Subcutaneous abdominal adipose tissue (tissue), 5 donors: Measurements from ENCODE around the gene BATF2.
"Not testable (repeated sequence)": the region's sequence is repeated elsewhere in the genome, so short reads cannot be mapped to it uniquely, and the experiment has no call there.

ENCODE experiments used
- H3K27ac ChIP-seq: one replicate; pipeline ENCODE4 v1.7.0; 2013; ENCODE audit warnings: low read depth, mild to moderate bottlenecking, inconsistent platforms, low read length, moderate library complexity
- H3K27me3 ChIP-seq, 5 donors: one replicate each; pipeline ENCODE4 v1.7.0; 2013; ENCODE audit warnings: low read length in 5 of 5, inconsistent platforms in 1 of 5; ENCODE audit not compliant: control insufficient read depth in 5 of 5, insufficient read depth in 4 of 5
- H3K36me3 ChIP-seq, 5 donors: one replicate each; pipeline ENCODE4 v1.7.0; 2013; ENCODE audit warnings: low read length in 5 of 5; ENCODE audit not compliant: control insufficient read depth in 5 of 5, insufficient read depth in 5 of 5
- H3K4me1 ChIP-seq, 5 donors: one replicate each; pipeline ENCODE4 v1.7.0; 2013; ENCODE audit warnings: low read length in 5 of 5, mild to moderate bottlenecking in 3 of 5, moderate library complexity in 1 of 5; ENCODE audit not compliant: control insufficient read depth in 5 of 5, insufficient read depth in 5 of 5
- H3K4me3 ChIP-seq, 5 donors: one replicate each; pipeline ENCODE4 v1.7.0; 2013; ENCODE audit warnings: low read length in 5 of 5, low read depth in 1 of 5
- H3K9ac ChIP-seq, 5 donors: one replicate each; pipeline ENCODE4 v1.7.0; 2013; ENCODE audit warnings: low read length in 5 of 5, mild to moderate bottlenecking in 4 of 5, moderate library complexity in 3 of 5
- H3K9me3 ChIP-seq, 5 donors: one replicate each; pipeline ENCODE4 v1.7.0; 2013; ENCODE audit warnings: low read length in 5 of 5; ENCODE audit not compliant: control insufficient read depth in 5 of 5
- donor health status: healthy.
- donor health status: healthy.
- donor health status: healthy.
- donor health status: healthy.
- donor health status: healthy.

BATF2 gene

DNA sequence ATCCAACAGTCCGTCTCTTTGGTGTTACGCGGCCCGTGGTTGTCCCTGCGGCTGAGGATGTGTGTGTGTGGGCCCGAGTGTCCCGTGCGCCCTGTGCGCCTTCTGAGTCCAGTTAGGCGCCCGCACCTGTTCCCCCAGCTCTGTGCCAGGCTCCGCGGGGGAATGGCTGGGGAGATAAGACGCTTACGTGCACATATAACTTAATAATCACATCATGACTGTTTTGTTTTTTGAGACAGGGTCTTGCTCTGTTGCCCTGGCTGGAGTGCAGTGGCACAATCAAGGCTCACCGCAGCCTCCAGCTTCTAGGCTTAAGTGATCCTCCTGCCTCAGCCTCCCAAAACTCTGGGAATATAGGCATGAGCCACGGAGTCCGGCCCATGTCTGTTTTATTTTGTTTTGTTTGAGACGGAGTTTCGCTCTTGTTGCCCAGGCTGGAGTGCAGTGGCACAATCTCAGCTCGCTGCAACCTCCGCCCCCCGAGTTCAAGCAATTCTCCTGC lies 18.0 kb upstream of the BATF2 start:
- Histone ChIP-seq H3K4me3 (peak overlapping the region; percentile 40 to 93 (median 86)), H3K27ac (peak overlapping the region; percentile 96), H3K9me3 (no peaks in the 10 kb centered on the region), H3K9ac (peak overlapping the region in 4 of 5 donors; percentile 84 to 96 (median 94)), H3K27me3 (no peaks in the 10 kb centered on the region), H3K4me1 (peaks cover 3 to 31% (median 19%) of the 10 kb centered on the region in 5 donors), H3K36me3 (peaks cover 0 to 16% (median 10%) of the 10 kb centered on the region in 5 donors)

DNA sequence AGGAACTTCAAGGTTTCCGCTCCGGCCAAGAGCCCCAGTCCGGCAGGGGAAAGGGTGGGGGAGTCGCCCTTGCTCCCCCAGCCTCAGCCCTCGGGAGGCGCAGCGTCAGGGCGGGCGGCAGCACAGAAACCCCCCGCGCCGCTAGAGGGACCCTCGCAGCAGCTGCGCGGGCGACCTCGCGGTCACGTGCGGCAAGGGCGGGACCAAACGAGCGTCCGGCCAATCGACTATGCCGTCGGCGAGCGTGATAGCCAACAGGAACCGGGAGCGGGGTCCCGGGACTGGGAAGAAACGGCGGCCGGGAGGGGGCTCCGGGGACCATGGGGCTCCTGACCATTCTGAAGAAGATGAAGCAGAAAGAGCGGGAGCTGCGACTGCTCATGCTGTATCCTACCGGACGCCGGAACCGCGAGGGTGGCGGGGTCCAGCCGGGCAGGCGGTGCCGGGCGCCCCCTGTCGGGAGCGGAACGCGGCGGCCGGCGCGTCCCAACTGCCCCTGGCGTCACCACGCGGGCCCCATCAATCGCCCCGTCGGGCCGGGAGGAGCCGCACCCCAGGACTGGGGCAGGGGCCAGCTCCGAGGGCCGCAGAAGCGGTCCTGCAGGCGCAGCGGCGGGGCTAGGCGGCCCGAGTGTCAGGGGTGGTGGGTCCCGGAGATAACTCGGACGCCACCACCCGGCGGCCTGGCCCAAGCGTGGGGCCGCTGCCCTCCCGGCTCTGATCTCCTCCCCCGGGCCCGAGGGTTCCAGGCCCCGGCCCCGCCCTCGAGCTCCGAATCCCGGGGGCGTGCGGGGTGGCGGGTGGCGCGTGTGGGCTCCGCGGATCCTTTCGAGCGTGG lies 17.3 kb upstream of the BATF2 start, which contains the start of gene ARL2:
Gene ARL2, plus strand, starts transcription at position 273 of the 838 bp plus-strand sequence. Its CDS starts 48 bp downstream, at position 321.
- H3K4me3 ChIP-seq: peak within 1 kb of the TSS; percentile 69 to 93 (median 86)
- H3K36me3 ChIP-seq: peaks cover 0 to 13% (median 8%) of the 10 kb centered on the region in 5 donors
- peak within 1 kb of the TSS; percentile 96 for H3K27ac ChIP-seq
- peak within 1 kb of the TSS; percentile 38 to 96 (median 93) for H3K9ac ChIP-seq
- H3K9me3 ChIP-seq: no peaks in the 10 kb centered on the region
- no peaks in the 10 kb centered on the region for H3K27me3 ChIP-seq
- H3K4me1 ChIP-seq: peaks cover 3 to 31% (median 19%) of the 10 kb centered on the region in 5 donors

DNA sequence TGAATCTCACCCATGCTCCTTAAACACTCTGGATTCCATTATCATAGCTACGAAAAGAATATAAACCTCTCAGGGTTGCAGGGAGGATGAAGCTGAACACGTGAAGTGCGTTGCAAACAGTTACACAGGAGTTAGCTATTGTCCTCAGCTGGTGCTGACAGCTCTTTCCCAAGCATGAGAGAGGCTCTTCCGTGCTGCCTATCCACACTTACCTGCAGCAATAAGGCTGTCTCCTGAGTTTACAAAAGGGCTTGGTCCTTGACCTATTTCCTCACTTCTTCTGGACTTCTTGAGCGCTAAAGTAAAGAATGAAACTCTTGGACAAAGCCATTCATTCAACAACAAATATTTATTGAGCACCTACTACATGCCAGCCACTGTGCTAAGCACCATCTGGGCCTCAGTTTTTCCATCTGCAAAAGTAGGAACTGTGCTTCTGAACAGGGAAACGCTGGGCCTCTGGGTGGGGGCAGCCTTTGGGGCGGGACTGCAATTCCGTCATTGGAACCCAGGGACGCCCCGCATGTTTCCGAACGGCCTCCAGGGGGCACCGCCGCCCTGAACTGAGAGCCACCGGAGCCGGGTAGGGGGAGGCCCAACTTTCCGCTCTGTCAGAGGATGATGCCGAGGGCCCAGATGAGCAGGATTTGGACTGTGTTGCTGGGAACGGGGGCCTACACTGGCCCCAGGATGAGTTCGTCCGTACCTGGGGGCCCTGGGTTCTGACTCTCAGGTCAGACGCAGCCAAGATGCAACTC lies 16.5 kb upstream of the BATF2 start:
- Histone ChIP-seq H3K4me1 (peaks cover 3 to 31% (median 19%) of the 10 kb centered on the region in 5 donors), H3K9ac (peak overlapping the region; percentile 38 to 96 (median 93)), H3K36me3 (peaks cover 0 to 7% (median 2%) of the 10 kb centered on the region in 5 donors), H3K27me3 (no peaks in the 10 kb centered on the region), H3K27ac (peak overlapping the region; percentile 96), H3K9me3 (no peaks in the 10 kb centered on the region), H3K4me3 (peak overlapping the region; percentile 69 to 93 (median 86))

DNA sequence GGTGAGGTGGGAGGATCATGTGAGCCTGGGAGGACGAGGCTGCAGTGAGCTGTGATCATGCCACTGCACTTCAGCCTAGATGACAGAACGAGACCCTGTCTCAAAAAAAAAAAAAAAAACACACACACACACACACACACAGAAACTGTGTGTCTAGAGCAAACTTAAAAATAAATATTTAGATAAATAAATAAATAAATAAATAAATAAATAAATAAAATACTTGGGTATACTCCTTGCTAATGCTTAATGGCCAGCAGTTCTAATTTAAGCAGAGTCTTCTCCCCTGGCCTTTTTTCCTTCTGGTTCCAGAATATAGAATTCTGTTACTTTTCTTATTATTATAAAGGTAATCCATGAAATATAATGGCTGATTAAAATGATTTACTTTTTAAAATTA lies 12.1 kb upstream of the BATF2 start:
- Histone ChIP-seq H3K27ac (no peak overlapping the region), H3K4me1 (peaks cover 3 to 11% (median 9%) of the 10 kb centered on the region in 5 donors), H3K36me3 (no peaks in the 10 kb centered on the region), H3K9ac (no peak overlapping the region), H3K9me3 (no peaks in the 10 kb centered on the region), H3K27me3 (no peaks in the 10 kb centered on the region), H3K4me3 (no peak overlapping the region)

DNA sequence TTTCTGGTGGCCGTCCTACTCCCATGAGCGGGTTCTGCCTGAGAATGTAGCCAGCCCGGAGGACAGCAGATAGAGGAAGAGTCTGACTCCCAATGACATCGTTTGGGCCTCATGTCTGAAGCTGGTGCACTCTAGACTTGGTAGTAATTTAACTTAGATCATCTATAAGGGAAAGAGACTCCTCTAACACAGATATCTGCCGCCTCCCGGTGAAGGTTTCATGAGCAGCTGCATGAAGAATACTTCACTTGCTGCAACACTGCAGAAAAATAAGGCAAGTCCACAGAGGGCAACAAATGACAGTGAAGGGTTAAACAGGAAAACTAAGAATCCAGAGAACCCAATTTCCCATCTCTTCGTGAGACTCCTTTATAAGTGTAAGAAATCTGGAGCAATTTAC lies 11.2 kb upstream of the BATF2 start:
- no peak overlapping the region for H3K27ac ChIP-seq
- H3K4me1 ChIP-seq: peaks cover under 1 to 3% (median 2%) of the 10 kb centered on the region in 5 donors
- H3K27me3 ChIP-seq: no peaks in the 10 kb centered on the region
- no peak overlapping the region for H3K4me3 ChIP-seq
- H3K9me3 ChIP-seq: no peaks in the 10 kb centered on the region
- H3K36me3 ChIP-seq: no peaks in the 10 kb centered on the region
- H3K9ac ChIP-seq: no peak overlapping the region

DNA sequence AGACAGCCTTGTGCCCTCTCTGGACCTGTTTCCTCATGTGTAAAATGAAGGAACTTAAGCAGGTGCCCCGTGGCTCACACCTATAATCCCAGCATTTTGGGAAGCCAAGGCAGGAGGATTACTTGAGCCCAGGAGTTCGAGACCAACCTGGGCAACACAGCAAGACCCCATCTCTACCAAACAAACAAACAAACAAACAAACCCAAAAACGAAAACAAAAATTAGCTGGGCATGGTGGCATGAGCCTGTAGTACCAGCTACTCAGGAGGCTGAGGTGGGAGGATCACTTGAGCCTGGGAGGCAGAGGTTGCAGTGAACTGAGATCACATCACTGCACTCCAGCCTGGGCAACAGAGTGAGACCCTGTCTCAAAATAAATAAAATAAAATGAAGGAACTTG lies 7.2 kb upstream of the BATF2 start:
- H3K4me1 ChIP-seq, H3K9me3 ChIP-seq, H3K4me3 ChIP-seq, H3K9ac ChIP-seq, H3K27me3 ChIP-seq, H3K36me3 ChIP-seq, H3K27ac ChIP-seq: not testable (repeated sequence)

DNA sequence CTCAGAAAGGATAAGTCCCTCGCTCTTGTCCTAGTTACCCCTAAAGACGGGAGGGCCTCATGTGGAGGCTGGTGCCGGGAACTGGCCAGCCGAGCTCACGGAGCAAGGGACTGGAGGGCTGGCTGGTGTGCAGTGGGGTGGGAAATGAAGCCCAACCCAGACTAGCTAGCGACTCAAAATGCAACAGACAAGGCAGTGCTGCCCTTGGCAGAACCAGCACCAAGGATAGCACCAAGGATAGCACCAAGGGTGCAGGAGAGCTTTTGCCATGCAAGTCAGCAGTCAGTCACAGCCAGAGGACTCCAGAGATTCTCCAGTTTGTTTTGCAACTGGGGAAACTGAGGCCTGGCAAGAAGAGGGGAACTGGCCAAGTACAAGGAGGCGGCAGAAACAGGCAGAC lies 6.5 kb upstream of the BATF2 start:
- Histone ChIP-seq H3K4me3 (no peak overlapping the region), H3K27me3 (peaks cover 0 to 5% (median 0%) of the 10 kb centered on the region in 5 donors), H3K9me3 (no peaks in the 10 kb centered on the region), H3K36me3 (no peaks in the 10 kb centered on the region), H3K27ac (no peak overlapping the region), H3K4me1 (no peaks in the 10 kb centered on the region), H3K9ac (no peak overlapping the region)

DNA sequence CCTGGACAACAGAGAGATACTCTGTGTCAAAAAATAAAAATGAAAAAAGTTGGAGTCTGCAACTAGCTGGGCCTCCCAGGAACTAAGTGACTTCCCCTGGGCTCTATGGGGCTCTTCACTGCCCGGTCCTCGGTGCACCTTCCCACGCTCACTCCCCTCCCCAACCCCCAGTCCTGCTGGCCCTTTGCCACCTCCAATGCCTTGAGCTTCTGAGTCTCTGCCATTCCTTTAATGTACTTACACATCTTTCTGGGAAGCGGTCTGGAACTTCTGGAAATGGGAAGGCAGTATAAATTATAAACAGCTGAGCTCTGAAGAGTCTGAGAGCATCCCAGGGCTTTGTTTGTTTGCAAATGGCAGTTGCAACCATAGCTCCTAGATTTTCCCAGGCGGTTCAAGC lies 5.9 kb upstream of the BATF2 start:
- no peaks in the 10 kb centered on the region for H3K9me3 ChIP-seq
- no peaks in the 10 kb centered on the region for H3K36me3 ChIP-seq
- H3K4me1 ChIP-seq: no peaks in the 10 kb centered on the region
- peaks cover 0 to 5% (median 0%) of the 10 kb centered on the region in 5 donors for H3K27me3 ChIP-seq
- H3K4me3 ChIP-seq: no peak overlapping the region
- H3K27ac ChIP-seq: no peak overlapping the region
- H3K9ac ChIP-seq: no peak overlapping the region

DNA sequence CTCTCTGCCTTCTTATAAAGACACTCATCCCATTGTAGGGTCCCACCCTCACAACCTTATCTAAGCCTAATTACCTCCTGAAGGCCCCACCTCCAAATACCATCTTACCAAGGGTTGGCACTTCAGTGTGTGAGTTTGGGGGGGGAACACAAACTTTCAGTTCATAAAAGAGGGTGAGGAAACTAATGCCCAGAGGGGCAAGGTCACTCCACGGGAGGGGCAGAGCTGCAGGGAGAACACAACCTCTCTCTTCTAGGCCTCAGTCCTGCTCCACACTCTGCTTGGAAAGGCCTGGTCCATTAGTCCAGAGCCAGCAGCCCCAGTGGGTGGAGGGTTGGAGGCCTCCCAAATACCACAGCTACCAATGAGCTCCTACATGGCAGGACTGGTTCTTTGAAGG lies 2.7 kb upstream of the BATF2 start:
- Histone ChIP-seq H3K36me3 (no peaks in the 10 kb centered on the region), H3K4me3 (no peak overlapping the region), H3K9me3 (no peaks in the 10 kb centered on the region), H3K27ac (no peak overlapping the region), H3K4me1 (peaks cover 0 to 20% (median 12%) of the 10 kb centered on the region in 5 donors), H3K9ac (no peak overlapping the region), H3K27me3 (peaks cover 0 to 5% (median 4%) of the 10 kb centered on the region in 5 donors)
